ENCODE data around the gene HTT. TPM values are rescaled to one million over a fixed set of nuclear protein-coding genes. Genes with fewer than 3 reads are reported as not detected.

The HTT gene
- polyA plus RNA-seq, 2 of the 4 experiments (the other 2 are of a cell fraction), result 14.5 to 16.9 TPM

DNA sequence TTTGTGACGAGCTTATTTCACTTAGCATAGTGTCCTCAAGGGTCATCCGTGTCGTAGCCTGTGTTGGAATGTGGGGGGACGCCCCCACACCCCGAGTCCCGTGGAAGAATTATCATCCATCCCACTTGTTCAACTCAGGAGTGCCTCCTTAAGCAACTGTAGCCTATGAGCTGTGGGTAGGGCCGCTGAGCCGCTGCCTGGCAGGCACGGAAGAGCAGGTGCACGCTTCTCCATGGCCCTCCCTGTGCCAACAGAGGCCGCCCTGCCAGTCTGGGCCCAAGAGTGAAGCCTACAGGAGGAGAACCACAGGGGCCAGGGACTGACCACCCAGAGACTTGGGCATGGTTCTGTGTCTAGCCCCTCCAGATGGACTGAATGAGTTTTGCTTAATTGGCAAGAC lies 216.0 kb downstream of the HTT start:
- TF ChIP-seq ELK1 (IDR thresholded peaks at IDR 0.05; ENCODE audit: low read depth, low read length), result no peak
- TF ChIP-seq, protein P1, sequence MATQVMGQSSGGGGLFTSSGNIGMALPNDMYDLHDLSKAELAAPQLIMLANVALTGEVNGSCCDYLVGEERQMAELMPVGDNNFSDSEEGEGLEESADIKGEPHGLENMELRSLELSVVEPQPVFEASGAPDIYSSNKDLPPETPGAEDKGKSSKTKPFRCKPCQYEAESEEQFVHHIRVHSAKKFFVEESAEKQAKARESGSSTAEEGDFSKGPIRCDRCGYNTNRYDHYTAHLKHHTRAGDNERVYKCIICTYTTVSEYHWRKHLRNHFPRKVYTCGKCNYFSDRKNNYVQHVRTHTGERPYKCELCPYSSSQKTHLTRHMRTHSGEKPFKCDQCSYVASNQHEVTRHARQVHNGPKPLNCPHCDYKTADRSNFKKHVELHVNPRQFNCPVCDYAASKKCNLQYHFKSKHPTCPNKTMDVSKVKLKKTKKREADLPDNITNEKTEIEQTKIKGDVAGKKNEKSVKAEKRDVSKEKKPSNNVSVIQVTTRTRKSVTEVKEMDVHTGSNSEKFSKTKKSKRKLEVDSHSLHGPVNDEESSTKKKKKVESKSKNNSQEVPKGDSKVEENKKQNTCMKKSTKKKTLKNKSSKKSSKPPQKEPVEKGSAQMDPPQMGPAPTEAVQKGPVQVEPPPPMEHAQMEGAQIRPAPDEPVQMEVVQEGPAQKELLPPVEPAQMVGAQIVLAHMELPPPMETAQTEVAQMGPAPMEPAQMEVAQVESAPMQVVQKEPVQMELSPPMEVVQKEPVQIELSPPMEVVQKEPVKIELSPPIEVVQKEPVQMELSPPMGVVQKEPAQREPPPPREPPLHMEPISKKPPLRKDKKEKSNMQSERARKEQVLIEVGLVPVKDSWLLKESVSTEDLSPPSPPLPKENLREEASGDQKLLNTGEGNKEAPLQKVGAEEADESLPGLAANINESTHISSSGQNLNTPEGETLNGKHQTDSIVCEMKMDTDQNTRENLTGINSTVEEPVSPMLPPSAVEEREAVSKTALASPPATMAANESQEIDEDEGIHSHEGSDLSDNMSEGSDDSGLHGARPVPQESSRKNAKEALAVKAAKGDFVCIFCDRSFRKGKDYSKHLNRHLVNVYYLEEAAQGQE (IDR thresholded peaks at IDR 0.05), result no peak
- no peak for TF ChIP-seq TFCP2L1 (CRISPR knock-in tag; IDR thresholded peaks at IDR 0.05)
- TF ChIP-seq CHD2 (IDR thresholded peaks at IDR 0.05; ENCODE audit: low read length, partially characterized antibody), result no peak
- no peak for TF ChIP-seq RNF2 (IDR thresholded peaks at IDR 0.05; ENCODE audit: borderline replicate concordance, low read depth)
- no peak for TF ChIP-seq ZC3H11A (IDR thresholded peaks at IDR 0.05)
- TF ChIP-seq, protein P2, sequence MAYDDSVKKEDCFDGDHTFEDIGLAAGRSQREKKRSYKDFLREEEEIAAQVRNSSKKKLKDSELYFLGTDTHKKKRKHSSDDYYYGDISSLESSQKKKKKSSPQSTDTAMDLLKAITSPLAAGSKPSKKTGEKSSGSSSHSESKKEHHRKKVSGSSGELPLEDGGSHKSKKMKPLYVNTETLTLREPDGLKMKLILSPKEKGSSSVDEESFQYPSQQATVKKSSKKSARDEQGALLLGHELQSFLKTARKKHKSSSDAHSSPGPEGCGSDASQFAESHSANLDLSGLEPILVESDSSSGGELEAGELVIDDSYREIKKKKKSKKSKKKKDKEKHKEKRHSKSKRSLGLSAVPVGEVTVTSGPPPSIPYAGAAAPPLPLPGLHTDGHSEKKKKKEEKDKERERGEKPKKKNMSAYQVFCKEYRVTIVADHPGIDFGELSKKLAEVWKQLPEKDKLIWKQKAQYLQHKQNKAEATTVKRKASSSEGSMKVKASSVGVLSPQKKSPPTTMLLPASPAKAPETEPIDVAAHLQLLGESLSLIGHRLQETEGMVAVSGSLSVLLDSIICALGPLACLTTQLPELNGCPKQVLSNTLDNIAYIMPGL (CRISPR knock-in tag; IDR thresholded peaks at IDR 0.05; ENCODE audit: borderline replicate concordance), result no peak
- no peak for TF ChIP-seq EP300 (IDR thresholded peaks at IDR 0.05)
- no peak for TF ChIP-seq SMC3 (IDR thresholded peaks at IDR 0.05)
- TF ChIP-seq PHF8 (IDR thresholded peaks at IDR 0.05; ENCODE audit: borderline replicate concordance, low read depth), result no peak
- no peak for TF ChIP-seq HEYL (CRISPR knock-in tag; IDR thresholded peaks at IDR 0.05)
- TF ChIP-seq BCL3 (IDR thresholded peaks at IDR 0.05), result no peak
- no peak for TF ChIP-seq ESRRA (IDR thresholded peaks at IDR 0.05; ENCODE audit: borderline replicate concordance, low read length)
- TF ChIP-seq ATOH8 (CRISPR knock-in tag; IDR thresholded peaks at IDR 0.05; ENCODE audit: low read depth), result no peak
- TF ChIP-seq JUNB (IDR thresholded peaks at IDR 0.05), result no peak
- no peak for TF ChIP-seq JUN (IDR thresholded peaks at IDR 0.05)
- no peak for TF ChIP-seq HOXB13 (CRISPR knock-in tag; IDR thresholded peaks at IDR 0.05; ENCODE audit: low read depth)
- no peak for TF ChIP-seq TP53 (CRISPR knock-in tag; IDR thresholded peaks at IDR 0.05)
- no peak for TF ChIP-seq RAD21 (conservative IDR thresholded peaks at IDR 0.05 in 1 of 2, IDR thresholded peaks at IDR 0.05 in 1 of 2)
- TF ChIP-seq CEBPB (IDR thresholded peaks at IDR 0.05), result no peak
- DNase-seq (ENCODE audit: low read depth in 1 of 2, low spot score in 1 of 2) (no peak), FAIRE-seq (no peak), ATAC-seq (no peak)
- Histone ChIP-seq H3K27ac (no peak overlapping the region), H3K9me3 (no peaks in the 10 kb centered on the region), H3K4me1 (peaks cover 13% of the 10 kb centered on the region; the same call in 2 of the 3 replicates), H3K4me2 (no peak overlapping the region), H3K4me3 (no peak overlapping the region)
- ChIA-PET POLR2A (no interaction called here), CTCF (no interaction called here)
- WGBS (ENCODE audit: missing lambda C conversion rate), result 81% methylated on average over 7 of the region's 11 CpGs
